ENCODE data around the gene LINS1. TPM values are rescaled to one million over a fixed set of nuclear protein-coding genes. Genes with fewer than 3 reads are reported as not detected.

LINS1 gene
- total and polyA plus RNA-seq, 12 donors: 4.7 to 12.2 (median 6.9) TPM

DNA sequence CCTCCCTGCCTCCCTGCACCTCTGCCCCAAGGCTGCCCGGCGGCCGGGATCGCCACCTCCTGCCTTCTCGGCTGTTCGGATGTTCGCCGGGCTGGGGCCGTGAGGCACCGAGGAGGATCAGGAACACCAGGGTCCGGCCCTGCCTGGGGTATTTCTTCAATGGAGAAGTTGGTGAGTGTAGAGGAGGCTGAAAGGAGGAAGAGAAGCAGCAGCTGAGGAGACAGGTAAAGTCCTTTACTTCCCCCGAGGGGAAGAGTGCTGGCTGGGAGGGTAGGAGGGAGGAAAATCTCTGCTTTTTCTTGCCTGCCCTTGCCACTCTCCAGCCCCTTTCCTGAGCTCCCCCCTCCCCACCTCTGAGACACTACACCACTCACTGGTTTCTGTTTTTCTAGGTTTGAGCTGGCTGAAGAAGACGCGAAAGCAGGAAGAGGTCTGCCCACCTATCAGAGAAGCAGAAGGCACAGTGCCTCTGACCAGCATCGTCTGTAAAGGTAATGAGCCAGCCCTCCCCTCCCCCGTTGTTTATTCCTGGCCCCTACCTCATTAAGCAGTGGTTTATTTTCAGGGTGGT is 924 bp upstream of the LINS1 start:
- WGBS, 2 donors: 1% methylated on average over 16 of the region's 16 CpGs
- Histone ChIP-seq H3K9me3 (no peaks in the 10 kb centered on the region), H3K27me3 (no peaks in the 10 kb centered on the region), H3K27ac (peak overlapping the region; percentile 2 to 92 (median 86)), H3K4me3 (peak overlapping the region; percentile 48 to 100 (median 84)), H3K4me1 (peaks cover 3 to 47% (median 37%) of the 10 kb centered on the region in 9 donors), H3K36me3 (peaks cover 0 to 34% (median 7%) of the 10 kb centered on the region in 9 donors)
- ATAC-seq (no peak), DNase-seq (peak in 1 of 2 donors; percentile 6)
- intact Hi-C loops (cut with DNase I): loop anchor here in 2 of 10 donors (1.0 to 10.0 kb wide), 3 partner anchors 253 to 678 kb away; partner anchors contain the start of gene ADAMTS17 (in 1 of the 2)
- TF ChIP-seq, protein P1, sequence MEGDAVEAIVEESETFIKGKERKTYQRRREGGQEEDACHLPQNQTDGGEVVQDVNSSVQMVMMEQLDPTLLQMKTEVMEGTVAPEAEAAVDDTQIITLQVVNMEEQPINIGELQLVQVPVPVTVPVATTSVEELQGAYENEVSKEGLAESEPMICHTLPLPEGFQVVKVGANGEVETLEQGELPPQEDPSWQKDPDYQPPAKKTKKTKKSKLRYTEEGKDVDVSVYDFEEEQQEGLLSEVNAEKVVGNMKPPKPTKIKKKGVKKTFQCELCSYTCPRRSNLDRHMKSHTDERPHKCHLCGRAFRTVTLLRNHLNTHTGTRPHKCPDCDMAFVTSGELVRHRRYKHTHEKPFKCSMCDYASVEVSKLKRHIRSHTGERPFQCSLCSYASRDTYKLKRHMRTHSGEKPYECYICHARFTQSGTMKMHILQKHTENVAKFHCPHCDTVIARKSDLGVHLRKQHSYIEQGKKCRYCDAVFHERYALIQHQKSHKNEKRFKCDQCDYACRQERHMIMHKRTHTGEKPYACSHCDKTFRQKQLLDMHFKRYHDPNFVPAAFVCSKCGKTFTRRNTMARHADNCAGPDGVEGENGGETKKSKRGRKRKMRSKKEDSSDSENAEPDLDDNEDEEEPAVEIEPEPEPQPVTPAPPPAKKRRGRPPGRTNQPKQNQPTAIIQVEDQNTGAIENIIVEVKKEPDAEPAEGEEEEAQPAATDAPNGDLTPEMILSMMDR (IDR thresholded peaks at IDR 0.05): no peak

DNA sequence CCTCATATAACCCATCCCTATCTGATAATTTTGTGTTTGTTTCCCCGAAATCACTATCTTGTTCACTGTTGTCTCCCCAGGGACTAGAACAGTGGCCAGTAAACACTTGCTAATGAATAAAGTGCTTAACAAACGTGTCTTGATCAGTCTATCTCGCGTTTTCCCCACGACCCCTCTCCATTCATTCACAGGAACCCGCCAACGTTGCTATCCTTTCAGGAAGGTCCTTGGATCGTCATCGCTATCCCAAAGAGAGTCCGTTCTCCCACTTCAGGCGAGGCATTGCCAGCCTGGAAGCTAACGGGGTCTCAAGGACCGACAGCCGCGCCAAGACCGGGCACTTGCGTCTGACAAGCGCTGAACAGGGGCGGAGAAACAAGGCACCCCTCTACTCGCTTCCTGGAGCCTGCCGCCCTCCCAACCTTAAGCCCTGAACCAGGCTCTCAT is 344 bp downstream of the LINS1 start:
- no peaks in the 10 kb centered on the region for H3K9me3 ChIP-seq
- intact Hi-C loops (cut with DNase I): loop anchor here in 2 of 10 donors (1.0 to 10.0 kb wide), 3 partner anchors 251 to 677 kb away; partner anchors contain the start of gene ADAMTS17 (in 1 of the 2)
- no peak for DNase-seq
- TF ChIP-seq, protein P1 (IDR thresholded peaks at IDR 0.05): no peak
- peak in 7 of 8 donors; percentile 3 to 52 (median 29) for ATAC-seq
- peak overlapping the region; percentile 63 to 100 (median 80) for H3K4me3 ChIP-seq
- H3K27ac ChIP-seq: peak overlapping the region in 9 of 10 donors; percentile 64 to 92 (median 82)
- peaks cover 3 to 52% (median 42%) of the 10 kb centered on the region in 9 donors for H3K4me1 ChIP-seq
- H3K27me3 ChIP-seq: no peaks in the 10 kb centered on the region
- H3K36me3 ChIP-seq: peaks cover 0 to 21% (median 0%) of the 10 kb centered on the region in 9 donors
- 0 to 1% methylated on average over 21 of the region's 21 CpGs for WGBS, 2 donors

DNA sequence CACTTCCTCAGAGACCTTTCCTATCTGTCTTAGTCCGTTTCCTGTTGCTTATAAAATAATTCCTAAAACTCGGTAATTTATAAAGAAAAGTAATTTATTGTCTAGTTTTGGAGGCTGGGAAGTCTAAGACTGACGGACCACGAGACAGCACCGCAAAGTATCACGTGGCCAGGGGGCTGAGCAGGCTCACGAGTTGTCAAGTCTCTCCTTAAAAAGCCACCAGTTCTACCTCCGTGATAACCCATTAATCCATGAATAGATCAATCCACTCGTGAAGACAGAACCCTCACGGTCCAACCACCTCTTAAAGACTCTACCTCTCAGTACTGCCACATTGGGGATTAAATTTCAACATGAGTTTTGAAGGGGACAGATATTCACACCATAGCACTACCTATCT is 821 bp downstream of the LINS1 start:
- Histone ChIP-seq H3K4me1 (peaks cover 3 to 57% (median 46%) of the 10 kb centered on the region in 9 donors), H3K4me3 (peak overlapping the region; percentile 63 to 100 (median 80)), H3K27me3 (no peaks in the 10 kb centered on the region), H3K36me3 (peaks cover 0 to 17% (median 0%) of the 10 kb centered on the region in 9 donors), H3K27ac (peak overlapping the region in 5 of 10 donors; percentile 64 to 92 (median 88)), H3K9me3 (no peaks in the 10 kb centered on the region)
- TF ChIP-seq, protein P1 (IDR thresholded peaks at IDR 0.05): no peak
- intact Hi-C loops (cut with DNase I): loop anchor here in 1 of 10 donors (10.0 kb wide), 2 partner anchors 256 to 676 kb away; partner anchors contain the start of gene ADAMTS17
- WGBS, 2 donors: 0 to 1% methylated on average over 10 of the region's 10 CpGs
- ATAC-seq (no peak), DNase-seq (no peak)

DNA sequence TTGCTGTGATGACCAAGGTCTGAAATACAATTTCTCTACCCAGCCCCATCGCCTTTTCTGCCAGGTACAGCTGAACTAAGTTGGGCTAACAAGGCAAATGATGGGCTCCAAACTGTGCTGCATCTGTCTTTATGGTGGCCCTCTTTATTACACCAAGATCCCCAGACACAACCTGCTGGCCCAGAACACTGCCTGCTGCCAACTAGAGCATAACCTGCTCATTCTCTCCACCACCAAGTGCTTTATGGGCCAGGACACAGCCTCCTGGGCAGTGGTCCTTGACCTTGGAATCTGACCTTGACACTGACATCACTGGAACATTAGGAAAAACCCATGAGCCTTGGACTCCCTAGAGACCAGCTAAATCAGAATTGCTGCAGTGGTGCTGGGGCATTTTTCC is 3.3 kb downstream of the LINS1 start:
- Histone ChIP-seq H3K4me3 (no peak overlapping the region), H3K4me1 (peaks cover 3 to 51% (median 35%) of the 10 kb centered on the region in 9 donors), H3K27ac (peak overlapping the region in 1 of 10 donors; percentile 78), H3K36me3 (no peaks in the 10 kb centered on the region), H3K27me3 (no peaks in the 10 kb centered on the region), H3K9me3 (no peaks in the 10 kb centered on the region)
- intact Hi-C loops (cut with DNase I): no loop called here
- 97 to 98% methylated on average over 1 of the region's 1 CpG for WGBS, 2 donors
- no peak for ATAC-seq
- DNase-seq: no peak
- TF ChIP-seq, protein P1 (IDR thresholded peaks at IDR 0.05): no peak
